IPS-20b (cell line): ENCODE data around the gene CST4.
"Not testable (repeated sequence)": the region's sequence is repeated elsewhere in the genome, so short reads cannot be mapped to it uniquely, and the experiment has no call there.

Source experiments
- H3K27ac ChIP-seq: one replicate; pipeline ENCODE4 v1.5.1; 2013; ENCODE audit warnings: low read length
- H3K27me3 ChIP-seq: 2 replicates; pipeline ENCODE4 v1.6.1; 2013; ENCODE audit warnings: mild to moderate bottlenecking, low read length, inconsistent platforms; ENCODE audit not compliant: insufficient read depth
- H3K36me3 ChIP-seq: 2 replicates; pipeline ENCODE4 v1.6.1; 2013; ENCODE audit warnings: low read depth, mild to moderate bottlenecking, inconsistent platforms, low read length, moderate library complexity; ENCODE audit not compliant: insufficient read depth
- H3K4me1 ChIP-seq: 2 replicates; pipeline ENCODE4 v1.6.1; 2013; ENCODE audit warnings: mild to moderate bottlenecking, control low read depth, inconsistent platforms, low read length, moderate library complexity; ENCODE audit not compliant: insufficient read depth
- H3K4me3 ChIP-seq: 2 replicates; pipeline ENCODE4 v1.5.1; 2013; ENCODE audit warnings: mild to moderate bottlenecking, low read length, inconsistent platforms
- H3K9ac ChIP-seq: 2 replicates; pipeline ENCODE4 v1.6.1; 2013; ENCODE audit warnings: low read depth, mild to moderate bottlenecking, inconsistent platforms, low read length, moderate library complexity
- H3K9me3 ChIP-seq: 2 replicates; pipeline ENCODE4 v1.6.1; 2013; ENCODE audit warnings: mild to moderate bottlenecking, low read depth, low read length, inconsistent platforms; ENCODE audit not compliant: insufficient read depth

The CST4 gene

GRCh38 chr20:23686046-23686750 is 2.6 kb downstream of the CST4 start:
- Histone ChIP-seq H3K27ac (no peak overlapping the region), H3K4me3 (no peak overlapping the region), H3K36me3 (no peaks in the 10 kb centered on the region), H3K9ac (no peak overlapping the region), H3K27me3 (no peaks in the 10 kb centered on the region), H3K9me3 (no peaks in the 10 kb centered on the region), H3K4me1 (no peaks in the 10 kb centered on the region)

GRCh38 chr20:23685529-23685896 is 3.3 kb downstream of the CST4 start:
- not testable (repeated sequence) for H3K27me3 ChIP-seq, H3K9me3 ChIP-seq, H3K4me3 ChIP-seq, H3K27ac ChIP-seq, H3K9ac ChIP-seq, H3K4me1 ChIP-seq, H3K36me3 ChIP-seq

- Histone ChIP-seq H3K36me3 (no peaks in the 10 kb centered on the region), H3K4me3 (no peak overlapping the region), H3K27me3 (no peaks in the 10 kb centered on the region), H3K9ac (no peak overlapping the region), H3K9me3 (no peaks in the 10 kb centered on the region), H3K27ac (no peak overlapping the region), H3K4me1 (no peaks in the 10 kb centered on the region)
Measured at GRCh38 chr20:23684261-23684660, 4.6 kb downstream of the CST4 start.

- Histone ChIP-seq H3K9me3 (no peaks in the 10 kb centered on the region), H3K4me1 (no peaks in the 10 kb centered on the region), H3K36me3 (no peaks in the 10 kb centered on the region), H3K4me3 (no peak overlapping the region), H3K27ac (no peak overlapping the region), H3K9ac (no peak overlapping the region), H3K27me3 (no peaks in the 10 kb centered on the region)
Measured at GRCh38 chr20:23683807-23684206, 5.0 kb downstream of the CST4 start.

- no peaks in the 10 kb centered on the region for H3K27me3 ChIP-seq
- H3K36me3 ChIP-seq: no peaks in the 10 kb centered on the region
- H3K4me3 ChIP-seq: no peak overlapping the region
- no peaks in the 10 kb centered on the region for H3K4me1 ChIP-seq
- H3K27ac ChIP-seq: no peak overlapping the region
- no peak overlapping the region for H3K9ac ChIP-seq
- H3K9me3 ChIP-seq: no peaks in the 10 kb centered on the region
Measured at GRCh38 chr20:23683281-23683680, 5.6 kb downstream of the CST4 start.

- Histone ChIP-seq H3K4me1 (no peaks in the 10 kb centered on the region), H3K4me3 (no peak overlapping the region), H3K9me3 (no peaks in the 10 kb centered on the region), H3K9ac (no peak overlapping the region), H3K36me3 (no peaks in the 10 kb centered on the region), H3K27ac (no peak overlapping the region), H3K27me3 (no peaks in the 10 kb centered on the region)
Measured at GRCh38 chr20:23680146-23680545, 8.7 kb downstream of the CST4 start.

- Histone ChIP-seq H3K27ac (no peak overlapping the region), H3K9me3 (no peaks in the 10 kb centered on the region), H3K36me3 (no peaks in the 10 kb centered on the region), H3K27me3 (no peaks in the 10 kb centered on the region), H3K4me3 (no peak overlapping the region), H3K4me1 (no peaks in the 10 kb centered on the region), H3K9ac (no peak overlapping the region)
Measured at GRCh38 chr20:23679133-23680092, 9.4 kb downstream of the CST4 start.

- H3K4me1 ChIP-seq: no peaks in the 10 kb centered on the region
- no peak overlapping the region for H3K4me3 ChIP-seq
- H3K9me3 ChIP-seq: no peaks in the 10 kb centered on the region
- H3K36me3 ChIP-seq: no peaks in the 10 kb centered on the region
- H3K27ac ChIP-seq: no peak overlapping the region
- no peak overlapping the region for H3K9ac ChIP-seq
- H3K27me3 ChIP-seq: no peaks in the 10 kb centered on the region
Measured at GRCh38 chr20:23673209-23673608, 15.6 kb downstream of the CST4 start.

GRCh38 chr20:23672158-23672557 is 16.7 kb downstream of the CST4 start:
- no peaks in the 10 kb centered on the region for H3K27me3 ChIP-seq
- no peak overlapping the region for H3K27ac ChIP-seq
- H3K9me3 ChIP-seq: no peaks in the 10 kb centered on the region
- no peak overlapping the region for H3K4me3 ChIP-seq
- no peaks in the 10 kb centered on the region for H3K4me1 ChIP-seq
- no peak overlapping the region for H3K9ac ChIP-seq
- no peaks in the 10 kb centered on the region for H3K36me3 ChIP-seq

GRCh38 chr20:23671479-23671878 is 17.4 kb downstream of the CST4 start:
- Histone ChIP-seq H3K27me3 (no peaks in the 10 kb centered on the region), H3K9me3 (no peaks in the 10 kb centered on the region), H3K4me3 (no peak overlapping the region), H3K9ac (no peak overlapping the region), H3K27ac (no peak overlapping the region), H3K36me3 (no peaks in the 10 kb centered on the region), H3K4me1 (no peaks in the 10 kb centered on the region)

- Histone ChIP-seq H3K27me3 (no peaks in the 10 kb centered on the region), H3K36me3 (no peaks in the 10 kb centered on the region), H3K9ac (no peak overlapping the region), H3K4me3 (no peak overlapping the region), H3K4me1 (no peaks in the 10 kb centered on the region), H3K9me3 (no peaks in the 10 kb centered on the region), H3K27ac (no peak overlapping the region)
Measured at GRCh38 chr20:23670361-23670760, 18.5 kb downstream of the CST4 start.

- Histone ChIP-seq H3K9ac (no peak overlapping the region), H3K4me1 (no peaks in the 10 kb centered on the region), H3K9me3 (no peaks in the 10 kb centered on the region), H3K27ac (no peak overlapping the region), H3K27me3 (no peaks in the 10 kb centered on the region), H3K4me3 (no peak overlapping the region), H3K36me3 (no peaks in the 10 kb centered on the region)
Measured at GRCh38 chr20:23669866-23670265, 19.0 kb downstream of the CST4 start.
